GM12891 (cell line): ENCODE measurements around the gene TMEM234.
"Not testable (repeated sequence)": the region's sequence is repeated elsewhere in the genome, so short reads cannot be mapped to it uniquely, and the experiment has no call there.

ENCODE experiments used
- PAX5 ChIP-seq: IDR thresholded peaks from 2 replicates; pipeline ENCODE4 v1.6.1; 2011; ENCODE audit warnings: low read length, moderate library complexity, mild to moderate bottlenecking; ENCODE audit not compliant: insufficient read depth, severe bottlenecking
- POLR2A ChIP-seq: IDR thresholded peaks from 2 replicates; pipeline ENCODE4 v1.6.1; 2011; ENCODE audit warnings: low read depth, low read length, control low read depth
- POLR2AphosphoS5 ChIP-seq: IDR thresholded peaks from 2 replicates; pipeline ENCODE4 v1.6.1; 2011; ENCODE audit warnings: low read depth, low read length, control low read depth
- POU2F2 ChIP-seq: IDR thresholded peaks from 2 replicates; pipeline ENCODE4 v1.6.1; 2011; ENCODE audit warnings: low read depth, mild to moderate bottlenecking, control low read depth, low read length, moderate library complexity
- SPI1 ChIP-seq: IDR thresholded peaks from 2 replicates; pipeline ENCODE4 v1.6.1; 2011; ENCODE audit warnings: low read depth, low read length, control low read depth
- TAF1 ChIP-seq: IDR thresholded peaks from 2 replicates; pipeline ENCODE4 v1.6.1; 2011; ENCODE audit warnings: low read depth, low read length, control low read depth

DNA sequence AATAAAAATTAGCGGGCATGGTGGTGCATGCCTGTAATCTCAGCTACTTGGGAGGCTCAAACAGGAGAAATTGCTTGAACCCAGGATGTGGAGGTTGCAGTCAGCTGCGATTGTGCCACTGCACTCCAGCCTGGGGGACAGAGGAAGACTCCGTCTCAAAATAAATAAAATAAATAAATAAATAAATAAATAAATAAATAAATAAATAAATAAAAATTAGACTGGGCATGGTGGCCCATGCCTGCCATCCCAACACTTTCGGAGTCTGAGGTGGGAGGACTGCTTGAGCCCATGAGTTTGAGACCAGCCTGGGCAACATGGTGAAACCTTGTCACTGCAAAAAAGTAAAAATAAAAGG, 41.1 kb upstream of the TMEM234 start:
- not testable (repeated sequence) for TF ChIP-seq POLR2A, POLR2AphosphoS5, TAF1, POU2F2, PAX5, SPI1
